ENCODE data around the gene OOSP3. TPM values are rescaled to one million over a fixed set of nuclear protein-coding genes. Genes with fewer than 3 reads are reported as not detected.

OOSP3 gene, protein sequence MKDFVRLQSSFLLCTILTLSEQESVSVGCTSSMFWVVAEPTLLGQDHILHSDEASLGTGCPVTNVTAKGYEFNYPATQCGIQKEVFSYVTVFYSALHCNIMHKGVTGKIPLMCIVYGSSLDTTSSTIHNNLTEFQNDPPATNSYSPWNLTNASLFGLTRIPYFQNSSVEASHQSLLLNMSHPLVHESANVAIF
- not detected for total RNA-seq

DNA sequence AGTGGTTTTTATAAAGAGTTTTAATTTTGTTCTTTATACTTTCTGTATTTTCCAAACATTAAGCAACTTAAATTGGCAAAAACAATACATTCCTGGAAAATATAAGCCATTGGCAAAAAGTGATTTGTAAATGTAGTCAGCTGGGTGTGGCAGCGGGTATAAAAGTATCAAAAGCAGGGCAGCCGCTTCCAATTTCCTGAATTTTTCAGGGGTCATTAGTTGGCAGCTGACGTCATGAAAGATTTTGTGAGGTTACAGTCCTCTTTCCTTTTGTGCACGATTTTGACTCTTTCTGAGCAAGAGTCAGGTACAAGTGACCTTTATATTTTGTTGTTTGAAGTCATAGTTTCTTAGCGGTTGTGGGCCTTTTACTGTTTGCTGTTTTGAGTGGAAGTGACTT lies at the start of gene OOSP3:
Gene OOSP3, plus strand, starts transcription at position 208 of the 400 bp plus-strand sequence. Its CDS starts 27 bp downstream, at position 235.
- Histone ChIP-seq H3K27me3 (no peaks in the 10 kb centered on the region), H3K9me3 (no peaks in the 10 kb centered on the region), H3K4me1 (peaks cover 25% of the 10 kb centered on the region), H3K36me3 (replicated peaks in 1 of 2; ENCODE audit: insufficient read depth in 1 of 2, low read depth in 2 of 2) (no peaks in the 10 kb centered on the region), H3K4me3 (no peak within 1 kb of the TSS), H3K27ac (no peak within 1 kb of the TSS)
- no peak for DNase-seq
- no peak for ATAC-seq
- TF ChIP-seq POLR2A (IDR thresholded peaks at IDR 0.05) = no peak
- TF ChIP-seq, protein P1, sequence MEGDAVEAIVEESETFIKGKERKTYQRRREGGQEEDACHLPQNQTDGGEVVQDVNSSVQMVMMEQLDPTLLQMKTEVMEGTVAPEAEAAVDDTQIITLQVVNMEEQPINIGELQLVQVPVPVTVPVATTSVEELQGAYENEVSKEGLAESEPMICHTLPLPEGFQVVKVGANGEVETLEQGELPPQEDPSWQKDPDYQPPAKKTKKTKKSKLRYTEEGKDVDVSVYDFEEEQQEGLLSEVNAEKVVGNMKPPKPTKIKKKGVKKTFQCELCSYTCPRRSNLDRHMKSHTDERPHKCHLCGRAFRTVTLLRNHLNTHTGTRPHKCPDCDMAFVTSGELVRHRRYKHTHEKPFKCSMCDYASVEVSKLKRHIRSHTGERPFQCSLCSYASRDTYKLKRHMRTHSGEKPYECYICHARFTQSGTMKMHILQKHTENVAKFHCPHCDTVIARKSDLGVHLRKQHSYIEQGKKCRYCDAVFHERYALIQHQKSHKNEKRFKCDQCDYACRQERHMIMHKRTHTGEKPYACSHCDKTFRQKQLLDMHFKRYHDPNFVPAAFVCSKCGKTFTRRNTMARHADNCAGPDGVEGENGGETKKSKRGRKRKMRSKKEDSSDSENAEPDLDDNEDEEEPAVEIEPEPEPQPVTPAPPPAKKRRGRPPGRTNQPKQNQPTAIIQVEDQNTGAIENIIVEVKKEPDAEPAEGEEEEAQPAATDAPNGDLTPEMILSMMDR (IDR thresholded peaks at IDR 0.05) = no peak
- WGBS, 2 donors = 70 to 83% methylated on average over 5 of the region's 5 CpGs
- intact Hi-C loops (cut with DNase I) = no loop called here

DNA sequence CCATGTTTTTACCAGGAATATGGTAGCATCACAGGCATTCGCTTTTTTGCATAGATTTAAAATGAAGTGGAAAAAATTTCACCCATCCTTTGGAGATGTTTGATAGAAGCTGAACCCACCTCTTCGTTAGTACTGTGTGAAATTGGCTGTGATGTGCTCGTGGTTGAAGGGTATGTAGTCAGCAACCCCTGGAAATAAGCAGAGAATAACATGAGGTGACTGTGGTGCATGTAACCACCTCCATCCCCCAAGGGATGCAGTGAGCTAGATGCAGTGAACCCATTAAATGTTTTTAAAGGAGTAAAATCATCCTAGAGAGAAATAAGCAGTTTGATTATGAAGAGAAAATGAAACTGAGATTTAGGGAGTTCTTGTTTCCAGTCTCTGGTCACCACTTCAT lies 49.2 kb upstream of the OOSP3 start:
- Histone ChIP-seq H3K27ac (no peak overlapping the region), H3K27me3 (no peaks in the 10 kb centered on the region), H3K4me3 (no peak overlapping the region), H3K9me3 (no peaks in the 10 kb centered on the region), H3K36me3 (replicated peaks in 1 of 2; ENCODE audit: insufficient read depth in 1 of 2, low read depth in 2 of 2) (no peaks in the 10 kb centered on the region), H3K4me1 (no peaks in the 10 kb centered on the region)
- intact Hi-C loops (cut with DNase I) = loop anchor here (10.0 kb wide), 1 partner anchor 85 kb away; no protein-coding TSS in a partner anchor
- 79 to 81% methylated on average over 3 of the region's 3 CpGs for WGBS, 2 donors
- TF ChIP-seq POLR2A (IDR thresholded peaks at IDR 0.05) = no peak
- TF ChIP-seq, protein P1 (IDR thresholded peaks at IDR 0.05) = no peak
- ATAC-seq = no peak
- no peak for DNase-seq

DNA sequence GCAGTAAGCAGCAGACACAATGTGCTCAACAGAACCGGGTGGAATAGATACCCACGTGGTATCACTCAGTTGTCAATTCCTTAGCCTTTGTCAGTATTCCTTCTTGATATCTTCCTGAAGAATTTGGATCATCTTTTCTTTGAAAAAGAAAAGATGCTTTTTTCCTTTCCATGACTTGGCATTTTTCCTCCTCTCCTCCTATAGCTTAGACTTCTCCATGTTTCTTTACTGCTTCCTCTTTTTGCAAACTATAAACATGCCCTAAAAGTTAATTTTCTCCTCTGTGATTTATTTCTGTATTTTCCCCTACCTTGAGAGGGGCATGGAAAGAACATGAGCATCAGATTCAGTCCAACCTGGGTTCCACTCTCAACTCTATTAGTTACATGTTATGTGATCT lies 45.0 kb upstream of the OOSP3 start:
- DNase-seq (no peak), ATAC-seq (no peak)
- Histone ChIP-seq H3K27me3 (no peaks in the 10 kb centered on the region), H3K27ac (no peak overlapping the region), H3K36me3 (replicated peaks in 1 of 2; ENCODE audit: insufficient read depth in 1 of 2, low read depth in 2 of 2) (no peaks in the 10 kb centered on the region), H3K4me3 (no peak overlapping the region), H3K9me3 (no peaks in the 10 kb centered on the region), H3K4me1 (no peaks in the 10 kb centered on the region)
- TF ChIP-seq, protein P1 (IDR thresholded peaks at IDR 0.05) = no peak
- no peak for TF ChIP-seq POLR2A (IDR thresholded peaks at IDR 0.05)
- intact Hi-C loops (cut with DNase I) = no loop called here
- WGBS, 2 donors = 79 to 85% methylated on average over 2 of the region's 2 CpGs

DNA sequence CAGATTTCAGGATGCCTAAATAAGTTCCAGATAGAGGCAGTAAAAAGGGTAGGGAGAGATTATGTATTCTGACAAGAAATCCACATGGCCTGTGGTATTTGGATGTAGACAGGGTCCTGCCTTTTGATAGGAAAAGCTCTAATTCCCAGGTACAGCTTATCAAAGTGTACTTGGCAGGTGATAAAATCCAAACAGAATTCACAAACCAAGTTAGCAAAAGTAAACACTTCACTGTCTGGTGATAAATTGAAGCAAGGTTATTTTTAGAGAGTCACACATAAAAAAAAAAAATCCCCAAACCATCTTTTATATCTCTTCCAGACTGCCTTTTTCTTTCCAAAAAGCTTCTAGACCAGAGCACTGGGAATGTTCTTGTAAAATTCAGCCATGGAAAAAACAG lies 39.0 kb upstream of the OOSP3 start:
- TF ChIP-seq POLR2A (IDR thresholded peaks at IDR 0.05) = no peak
- TF ChIP-seq, protein P1 (IDR thresholded peaks at IDR 0.05) = no peak
- intact Hi-C loops (cut with DNase I) = no loop called here
- Histone ChIP-seq H3K4me3 (no peak overlapping the region), H3K9me3 (no peaks in the 10 kb centered on the region), H3K27ac (peak overlapping the region in 2 of 4 donors; percentile 15 to 31), H3K36me3 (replicated peaks in 1 of 2; ENCODE audit: insufficient read depth in 1 of 2, low read depth in 2 of 2) (no peaks in the 10 kb centered on the region), H3K27me3 (no peaks in the 10 kb centered on the region), H3K4me1 (peaks cover 17% of the 10 kb centered on the region)
- DNase-seq (no peak), ATAC-seq (no peak)

DNA sequence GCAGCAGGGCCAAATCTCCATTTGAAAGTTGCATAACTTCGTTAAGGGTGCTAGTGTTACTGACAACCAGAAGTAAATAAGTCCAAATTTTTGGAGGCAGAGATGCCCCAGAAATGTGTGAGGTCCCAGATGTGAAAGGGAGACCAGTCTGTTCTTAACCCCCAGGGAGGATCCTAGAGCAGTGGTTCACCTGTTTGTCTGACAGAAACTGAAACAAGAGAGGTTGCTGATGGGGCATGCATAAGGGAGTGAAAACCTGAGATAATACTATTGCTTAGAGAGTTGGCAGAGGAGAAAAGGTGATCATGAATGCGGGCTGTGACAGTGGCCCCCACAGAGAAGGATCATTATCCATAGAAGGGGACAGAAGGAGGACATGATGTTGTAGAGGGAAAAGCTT lies 37.1 kb upstream of the OOSP3 start:
- WGBS, 2 donors = 87 to 93% methylated on average over 2 of the region's 2 CpGs

More for the DNA sequence above, 37.1 kb upstream of the OOSP3 start:
- Histone ChIP-seq H3K36me3 (replicated peaks in 1 of 2; ENCODE audit: insufficient read depth in 1 of 2, low read depth in 2 of 2) (no peaks in the 10 kb centered on the region), H3K9me3 (no peaks in the 10 kb centered on the region), H3K4me1 (peaks cover 17% of the 10 kb centered on the region), H3K27me3 (no peaks in the 10 kb centered on the region), H3K4me3 (no peak overlapping the region), H3K27ac (no peak overlapping the region)
- ATAC-seq (no peak), DNase-seq (no peak)
- TF ChIP-seq, protein P1 (IDR thresholded peaks at IDR 0.05) = no peak
- TF ChIP-seq POLR2A (IDR thresholded peaks at IDR 0.05) = no peak
- intact Hi-C loops (cut with DNase I) = no loop called here
